HepG2 (cell line): ENCODE measurements around the gene SDK1. TPM values are rescaled to one million over a fixed set of nuclear protein-coding genes. Genes with fewer than 3 reads are reported as not detected.

Experiments
- ATAC-seq: fragments of 200-7000 bp; cut with Tn5 transposase; 3 replicates; pipeline ENCODE4 v1.9.1; 2020; ENCODE audit warnings: mild to moderate bottlenecking, moderate library complexity
- BruUV-seq: library from RNA; stranded (reverse); fragments of 400-500 nt; replicated peaks from 2 replicates; lab custom pipeline; 2021; lab: Mats Ljungman, UMichigan
- CTCF ChIA-PET: fragments of 300-600 bp; formaldehyde crosslinking; extraction: SDS; loops from one replicate; lab custom pipeline; 2021; ENCODE audit warnings: low total read pairs, inconsistent platforms, low intra/inter-chr PET ratio; lab: Yijun Ruan, JAX
- POLR2A ChIA-PET: fragments of 350-600 bp; sonication (Branson Sonifier 250); formaldehyde crosslinking; loops from one replicate; lab custom pipeline; 2020; ENCODE audit warnings: antibody characterized with exemption, inconsistent platforms; lab: Yijun Ruan, JAX
- DNase-seq: peaks from one replicate; pipeline ENCODE4 v3.0.0-alpha.2; 2015; ENCODE audit warnings: low spot score
- FAIRE-seq: peaks from 3 replicates; lab custom pipeline; 2011; peaks lifted over from hg19 to GRCh38; lab: Jason Lieb, UNC
- H2AFZ ChIP-seq: one replicate; pipeline ENCODE4 v1.6.1; 2011; ENCODE audit warnings: low read length, inconsistent platforms
- H3K27ac ChIP-seq: fragments of 300-600 bp; 3 replicates; pipeline ENCODE4 v1.8.0; 2011; ENCODE audit warnings: mixed run types, mild to moderate bottlenecking, mixed read lengths, low read length, inconsistent platforms; ENCODE audit not compliant: insufficient read depth; ENCODE audit errors: extremely low read length
- H3K27me3 ChIP-seq, 2 experiments: fragments of 200-600 bp in 1 of 2; 2 replicates in 1 of 2; 3 replicates in 1 of 2; pipeline versions ENCODE4 v1.6.0 to v1.8.0; 2011; ENCODE audit warnings: low read length in 2 of 2, mild to moderate bottlenecking in 2 of 2, moderate library complexity in 2 of 2, inconsistent platforms in 1 of 2; ENCODE audit not compliant: insufficient read depth in 2 of 2, control insufficient read depth in 1 of 2
- H3K36me3 ChIP-seq, 2 experiments: fragments of 200-600 bp in 1 of 2; replicated peaks in 1 of 2; 2 replicates in 1 of 2; 3 replicates in 1 of 2; pipeline versions ENCODE4 v1.5.1 to v1.8.0; 2011; ENCODE audit warnings: low read length in 2 of 2, inconsistent platforms in 1 of 2; ENCODE audit not compliant: insufficient read depth in 2 of 2, control insufficient read depth in 1 of 2
- H3K4me1 ChIP-seq: 2 replicates; pipeline ENCODE4 v1.5.1; 2012; ENCODE audit warnings: low read length, inconsistent platforms; ENCODE audit not compliant: insufficient read depth
- H3K4me2 ChIP-seq: 2 replicates; pipeline ENCODE4 v1.6.0; 2011; ENCODE audit warnings: low read depth, low read length, inconsistent platforms
- H3K4me3 ChIP-seq, 3 experiments: fragments of 200-600 bp in 1 of 3; sonication (generic), shearing (Covaris generic) in 1 of 3; replicated peaks in 1 of 3; 2 replicates each; pipeline ENCODE4 v1.5.1; 2011 to 2016; ENCODE audit warnings: low read length in 3 of 3, inconsistent platforms in 2 of 3, low read depth in 2 of 3, mild to moderate bottlenecking in 2 of 3, control low read depth in 1 of 3, mixed read lengths in 1 of 3; ENCODE audit not compliant: insufficient read depth in 1 of 3
- H3K79me2 ChIP-seq: one replicate; pipeline ENCODE4 v1.6.1; 2011; ENCODE audit warnings: low read length, inconsistent platforms; ENCODE audit not compliant: insufficient read depth
- H3K9ac ChIP-seq: 2 replicates; pipeline ENCODE4 v1.6.0; 2011; ENCODE audit warnings: mild to moderate bottlenecking, low read depth, low read length, inconsistent platforms; ENCODE audit not compliant: insufficient read depth
- H3K9me3 ChIP-seq: 2 replicates; pipeline ENCODE4 v1.5.1; 2012; ENCODE audit warnings: mild to moderate bottlenecking, low read length
- H4K20me1 ChIP-seq: 2 replicates; pipeline ENCODE4 v1.6.0; 2011; ENCODE audit warnings: inconsistent platforms, mild to moderate bottlenecking, low read length, moderate library complexity; ENCODE audit not compliant: insufficient read depth
- ATF4 ChIP-seq, 2 experiments: fragments of 450-650 bp in 1 of 2; sonication (generic) in 1 of 2; formaldehyde crosslinking; IDR thresholded peaks; 2 replicates each; pipeline versions ENCODE4 v1.5.0 to v1.8.0; 2020 to 2022; ENCODE audit warnings: mild to moderate bottlenecking in 1 of 2, missing genetic modification reagents in 1 of 2
- CREB3 ChIP-seq: sonication (generic); formaldehyde crosslinking; IDR thresholded peaks from 2 replicates; pipeline ENCODE4 v1.5.0; 2020; ENCODE audit warnings: missing genetic modification reagents
- KMT2A ChIP-seq: sonication (generic); formaldehyde crosslinking; IDR thresholded peaks from 2 replicates; pipeline ENCODE4 v1.4.0; 2020; ENCODE audit warnings: missing genetic modification reagents
- MAFK ChIP-seq, 2 experiments: IDR thresholded peaks in 1 of 2; conservative IDR thresholded peaks in 1 of 2; 2 replicates each; pipeline ENCODE4 v1.6.1; 2011; ENCODE audit warnings: improper control_type of control experiment in 2 of 2, low read length in 2 of 2
- MTF2 ChIP-seq: sonication (generic); formaldehyde crosslinking; IDR thresholded peaks from 2 replicates; pipeline ENCODE4 v1.5.0; 2020; ENCODE audit warnings: missing genetic modification reagents, borderline replicate concordance
- NR2F6 ChIP-seq, 2 experiments: IDR thresholded peaks; 2 replicates each; pipeline ENCODE4 v1.6.1; 2016; ENCODE audit warnings: antibody characterized with exemption in 1 of 2, mild to moderate bottlenecking in 1 of 2
- SMAD1 ChIP-seq: sonication (generic); formaldehyde crosslinking; IDR thresholded peaks from 2 replicates; pipeline ENCODE4 v1.4.0; 2020; ENCODE audit warnings: missing genetic modification reagents, low read depth, mild to moderate bottlenecking, borderline replicate concordance
- SP2 ChIP-seq: sonication (generic); formaldehyde crosslinking; IDR thresholded peaks from 2 replicates; pipeline ENCODE4 v1.5.1; 2020; ENCODE audit warnings: mild to moderate bottlenecking, missing genetic modification reagents
- ZNF251 ChIP-seq: sonication (generic); formaldehyde crosslinking; IDR thresholded peaks from 2 replicates; pipeline ENCODE4 v1.9.0; 2021; ENCODE audit warnings: mild to moderate bottlenecking, missing genetic modification reagents
- ZNF343 ChIP-seq: sonication (generic); formaldehyde crosslinking; IDR thresholded peaks from 2 replicates; pipeline ENCODE4 v1.4.0; 2020; ENCODE audit warnings: mild to moderate bottlenecking, missing genetic modification reagents
- ZNF430 ChIP-seq: sonication (generic); formaldehyde crosslinking; IDR thresholded peaks from 2 replicates; pipeline ENCODE4 v1.9.0; 2021; ENCODE audit warnings: mild to moderate bottlenecking, missing genetic modification reagents
- ZNF607 ChIP-seq: sonication (generic); formaldehyde crosslinking; IDR thresholded peaks from 2 replicates; pipeline ENCODE4 v1.5.1; 2020; ENCODE audit warnings: missing genetic modification reagents, mild to moderate bottlenecking, borderline replicate concordance
- ZNF720 ChIP-seq: sonication (generic); formaldehyde crosslinking; IDR thresholded peaks from 2 replicates; pipeline ENCODE4 v1.4.0; 2020; ENCODE audit warnings: missing genetic modification reagents
- ZNF75D ChIP-seq: sonication (generic); formaldehyde crosslinking; IDR thresholded peaks from 2 replicates; pipeline ENCODE4 v1.8.1; 2023; ENCODE audit warnings: missing genetic modification reagents, mild to moderate bottlenecking, borderline replicate concordance
- ZNF780A ChIP-seq: sonication (generic); formaldehyde crosslinking; IDR thresholded peaks from 2 replicates; pipeline ENCODE4 v1.8.0; 2022; ENCODE audit warnings: mild to moderate bottlenecking, missing genetic modification reagents, moderate library complexity
- ZNF782 ChIP-seq: sonication (generic); formaldehyde crosslinking; IDR thresholded peaks from 2 replicates; pipeline ENCODE4 v1.4.0; 2020; ENCODE audit warnings: missing genetic modification reagents, mild to moderate bottlenecking, borderline replicate concordance
- ZUFSP ChIP-seq: sonication (generic); formaldehyde crosslinking; IDR thresholded peaks from 2 replicates; pipeline ENCODE4 v1.9.0; 2021; ENCODE audit warnings: missing genetic modification reagents, mild to moderate bottlenecking, borderline replicate concordance
- WGBS: methylation state at CpG from one replicate; pipeline ENCODE4 v1.1.6; 2017; ENCODE audit warnings: low lambda C conversion rate; 5-methylcytosine and 5-hydroxymethylcytosine counted together
- in situ Hi-C: cut with HindIII; loops from 2 replicates; pipeline ENCODE4 v1.10.0; 2017; ENCODE audit warnings: low pct_unique_long_range_greater_than_20kb; ENCODE audit not compliant: extremely low pct_ligation_motif_present
- intact Hi-C: fragments of 100-400 bp; cut with micrococcal nuclease; formaldehyde crosslinking; loops from one replicate; pipeline ENCODE4 v1.10.0; 2022; ENCODE audit not compliant: unreplicated experiment
- polyA plus RNA-seq, 8 experiments: library from polyadenylated mRNA; depleted of rRNA in 3 of 8; stranded (reverse) in 7 of 8; unstranded in 1 of 8; fragments of >200 nt; fragmentation: Illumina TruSeq in 4 of 8; extraction: Trizol in 4 of 8; gene quantifications; 2 replicates each; pipeline versions ENCODE4 v1.2.1 to v1.2.3, GENCODE V29; 2011 to 2016; ENCODE audit warnings: low read depth in 4 of 8, missing spikeins in 1 of 8, mixed read lengths in 1 of 8; ENCODE audit not compliant: insufficient read depth in 1 of 8
- total RNA-seq, 5 experiments: library from RNA; depleted of rRNA; stranded (reverse); fragments of >200 nt; fragmentation: Illumina TruSeq; extraction: Trizol; gene quantifications; 2 replicates each; pipeline ENCODE4 v1.2.3, GENCODE V29; 2016; ENCODE audit warnings: low read depth in 1 of 5

The SDK1 gene
- total and polyA plus RNA-seq, 2 of the 13 experiments (the other 11 are each of a cell fraction or from before 2014, with no cell fraction given) = 0.35 to 2.4 TPM

GRCh38 chr7:3791327-3791726 is 490.3 kb downstream of the SDK1 start:
- WGBS = 75% methylated on average over 9 of the region's 9 CpGs
- H4K20me1 ChIP-seq = no peaks in the 10 kb centered on the region
- no peaks in the 10 kb centered on the region for H3K79me2 ChIP-seq
- ChIA-PET CTCF (no interaction called here), POLR2A (no interaction called here)
- TF ChIP-seq ZNF251 (CRISPR knock-in tag) (no peak), ZNF343 (CRISPR knock-in tag) (no peak), KMT2A (CRISPR knock-in tag) (no peak), MAFK (conservative IDR thresholded peaks at IDR 0.05 in 1 of 2, IDR thresholded peaks at IDR 0.05 in 1 of 2; ENCODE audit: low read length in 2 of 2) (0 out of 4 replicates have a peak, but pooled peaks of 1 of the 2 experiments have one; percentile 6), ZUFSP (CRISPR knock-in tag) (no peak)
- H3K36me3 ChIP-seq = no peaks in the 10 kb centered on the region
- H3K4me3 ChIP-seq = no peak overlapping the region
- in situ Hi-C loops = no loop called here
- H3K9me3 ChIP-seq = no peaks in the 10 kb centered on the region
- no TSS peak for BruUV-seq
- intact Hi-C loops = no loop called here
- no peak overlapping the region for H3K4me2 ChIP-seq
- no peak for FAIRE-seq
- ATAC-seq = no peak
- H3K9ac ChIP-seq = no peak overlapping the region
- no peak overlapping the region for H2AFZ ChIP-seq
- DNase-seq = no peak
- H3K27ac ChIP-seq = no peak overlapping the region
- H3K27me3 ChIP-seq = no peaks in the 10 kb centered on the region
- H3K4me1 ChIP-seq = no peaks in the 10 kb centered on the region

GRCh38 chr7:3795141-3795540 is 494.1 kb downstream of the SDK1 start:
- no peaks in the 10 kb centered on the region for H3K4me1 ChIP-seq
- DNase-seq (no peak), FAIRE-seq (no peak), ATAC-seq (no peak)
- CTCF ChIA-PET = no interaction called here
- no peaks in the 10 kb centered on the region for H4K20me1 ChIP-seq
- H3K27ac ChIP-seq = no peak overlapping the region
- POLR2A ChIA-PET = no interaction called here
- intact Hi-C loops = no loop called here
- 78% methylated on average over 4 of the region's 4 CpGs for WGBS
- no peak overlapping the region for H3K4me3 ChIP-seq
- no peaks in the 10 kb centered on the region for H3K9me3 ChIP-seq
- H3K79me2 ChIP-seq = no peaks in the 10 kb centered on the region
- H2AFZ ChIP-seq = no peak overlapping the region
- in situ Hi-C loops = no loop called here
- no peak overlapping the region for H3K9ac ChIP-seq
- no TSS peak for BruUV-seq
- no peaks in the 10 kb centered on the region for H3K36me3 ChIP-seq
- no peaks in the 10 kb centered on the region for H3K27me3 ChIP-seq
- H3K4me2 ChIP-seq = no peak overlapping the region
- TF ChIP-seq SP2 (CRISPR knock-in tag) (no peak), MTF2 (CRISPR knock-in tag) (no peak), ZNF607 (CRISPR knock-in tag) (no peak), ZNF430 (CRISPR knock-in tag) (no peak), ATF4 (CRISPR knock-in tag; IDR thresholded peaks at IDR 0.05) (no peak), ZNF782 (CRISPR knock-in tag) (no peak), NR2F6 (IDR thresholded peaks at IDR 0.05) (no peak), NR2F6 (CRISPR knock-in tag; IDR thresholded peaks at IDR 0.05) (no peak), ZNF75D (CRISPR knock-in tag) (no peak), ZNF780A (CRISPR knock-in tag) (no peak), ZNF720 (no peak), SMAD1 (CRISPR knock-in tag) (no peak), CREB3 (CRISPR knock-in tag) (no peak)
